Measurements from ENCODE around the gene TAT.

The TAT gene

GRCh38 chr16:71536752-71537499, 40.0 kb downstream of the TAT start:
- peak; percentile 81 for DNase-seq

DNA sequence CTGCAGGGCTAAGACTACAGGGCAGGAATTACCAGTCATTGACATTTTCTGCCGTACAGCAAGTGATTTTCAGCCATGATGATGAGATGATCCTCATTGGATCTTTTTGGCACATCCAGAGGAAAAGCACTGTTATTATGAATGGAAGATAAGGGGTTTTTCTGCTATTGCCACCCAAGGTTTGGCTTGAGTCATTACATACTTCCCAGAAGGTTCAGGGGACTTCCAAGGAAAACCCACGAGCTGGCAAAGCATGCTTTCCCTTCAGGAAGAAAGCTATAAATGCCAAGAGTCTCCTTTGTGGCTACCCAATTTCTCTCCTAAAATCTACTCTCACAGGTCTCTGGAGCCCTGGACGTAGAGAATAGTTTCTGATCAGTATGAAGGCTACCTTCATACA, 44.5 kb downstream of the TAT start:
- DNase-seq: no peak

DNA sequence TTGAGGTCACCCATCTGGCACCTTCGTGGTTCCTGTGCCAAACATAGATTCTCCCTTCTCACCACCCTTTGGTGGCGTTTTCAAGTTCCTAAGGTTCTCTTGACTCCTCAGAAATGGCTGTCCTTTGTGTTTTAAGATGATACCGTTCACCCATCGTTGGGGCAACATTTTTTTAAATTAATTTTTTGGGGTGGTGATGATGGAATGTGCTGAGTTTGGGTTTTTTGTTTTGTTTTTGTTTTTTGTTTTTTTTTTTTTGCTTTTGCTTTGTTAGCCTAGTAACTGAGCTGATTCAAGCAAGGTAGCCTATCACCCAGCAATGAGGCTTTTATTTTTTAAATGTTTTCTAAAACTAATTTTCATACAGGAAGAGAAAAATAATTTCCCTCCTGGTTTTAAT, 48.0 kb downstream of the TAT start:
- DNase-seq: no peak

GRCh38 chr16:71528257-71528656, 48.6 kb downstream of the TAT start:
- DNase-seq: no peak

DNA sequence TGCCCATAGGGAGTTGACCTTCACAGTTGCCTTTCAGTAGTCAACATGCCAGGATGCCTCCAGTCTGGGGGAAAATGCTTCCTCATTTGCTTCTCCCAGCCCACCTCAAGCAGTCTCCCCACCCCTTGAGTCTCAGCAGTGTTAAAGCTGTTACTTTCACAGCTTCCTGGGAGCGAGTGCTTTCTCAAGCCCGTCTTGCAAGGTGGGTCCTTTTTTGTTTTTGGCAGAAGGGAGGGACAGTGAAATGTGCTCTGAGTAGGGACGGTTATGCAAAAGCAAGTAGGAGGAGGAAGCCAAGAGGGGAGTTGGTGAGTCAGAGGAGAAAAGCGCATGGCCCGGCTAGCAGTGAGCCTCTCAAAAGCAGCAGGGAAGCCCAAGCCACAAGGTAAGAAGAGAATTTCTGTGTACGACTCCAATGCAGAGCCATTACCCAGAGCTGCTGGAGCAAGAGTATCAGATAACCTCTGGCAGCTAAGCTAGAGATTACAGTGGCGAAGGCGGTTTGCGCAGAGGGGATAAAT, 50.7 kb downstream of the TAT start, which contains the start of gene CHST4:
TSS of gene CHST4 (plus strand) at position 316 of the 521 bp plus-strand sequence. CDS start 10,252 bp downstream, outside the sequence.
- no peak for DNase-seq

DNA sequence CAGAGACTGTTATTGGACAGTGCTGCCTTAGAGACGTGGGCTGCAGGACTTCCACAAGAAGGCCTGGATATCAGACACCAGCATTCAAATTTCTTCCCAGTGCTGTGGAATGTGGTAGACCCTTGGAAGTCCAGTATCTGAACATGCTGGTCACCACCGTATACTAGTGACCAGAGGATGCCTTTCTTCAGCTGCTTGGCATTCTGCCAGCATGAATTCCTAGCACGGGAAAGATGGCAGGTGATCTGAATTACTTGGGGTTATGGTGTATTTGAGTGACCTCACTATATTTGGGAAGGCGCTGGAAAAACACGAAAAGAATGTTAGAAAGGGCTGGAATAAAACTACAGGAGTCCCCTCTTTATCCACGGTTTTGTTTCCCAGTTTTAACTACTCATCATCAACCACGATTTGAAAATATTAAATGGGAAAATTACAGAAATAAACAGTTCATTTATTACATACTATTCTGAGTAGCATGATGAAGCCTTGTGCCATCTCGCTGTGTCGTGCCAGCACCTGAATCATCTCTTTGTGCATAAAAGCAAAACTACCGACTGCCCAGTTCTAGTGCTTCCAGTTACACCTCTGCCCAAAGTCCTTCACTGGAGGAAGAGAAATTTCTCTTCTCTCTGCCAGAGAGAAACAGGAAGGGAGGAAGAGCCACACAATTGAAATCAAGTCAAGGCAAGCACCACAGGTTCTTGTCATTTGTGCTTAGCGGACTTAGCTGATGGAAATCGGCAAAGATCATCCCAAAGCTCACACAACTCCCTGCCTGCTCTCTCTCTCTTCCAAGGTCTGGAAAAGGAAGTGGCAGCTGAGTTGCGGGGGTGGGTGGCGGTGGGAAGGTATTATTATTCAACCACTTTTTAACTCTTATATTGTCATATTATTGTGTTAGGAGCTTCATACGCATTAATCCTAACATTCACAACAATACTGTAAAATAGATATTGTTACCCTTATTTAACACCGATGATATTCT, 52.0 kb downstream of the TAT start:
- DNase-seq: no peak

DNA sequence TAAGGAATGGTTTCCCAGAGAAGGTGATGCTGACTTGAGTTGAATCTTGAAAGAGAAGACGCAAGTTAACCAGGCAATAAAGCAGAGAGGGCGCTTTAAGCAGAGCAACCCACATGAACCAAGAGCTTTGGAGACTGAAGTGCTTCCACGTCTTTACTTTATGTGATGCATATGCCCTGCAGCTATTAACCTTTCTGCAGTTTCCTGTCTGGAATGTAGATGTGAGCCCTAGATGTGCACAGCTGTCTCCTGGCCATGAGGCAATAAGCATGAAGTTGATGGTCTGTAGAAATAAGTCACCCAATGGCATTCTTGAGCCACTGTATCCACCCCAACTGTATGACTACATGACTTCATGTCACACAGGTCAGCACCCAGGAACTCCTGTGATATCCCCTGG, 56.3 kb downstream of the TAT start:
- no peak for DNase-seq
